HG02763 (cell line): ENCODE results near the gene FH.

ENCODE experiments used
- ATAC-seq: cut with Tn5 transposase; IDR thresholded peaks from one replicate; pipeline ENCODE4 v1.9.1; 2021; ENCODE audit warnings: mild to moderate bottlenecking, moderate library complexity; ENCODE audit not compliant: unreplicated experiment

The FH gene

DNA sequence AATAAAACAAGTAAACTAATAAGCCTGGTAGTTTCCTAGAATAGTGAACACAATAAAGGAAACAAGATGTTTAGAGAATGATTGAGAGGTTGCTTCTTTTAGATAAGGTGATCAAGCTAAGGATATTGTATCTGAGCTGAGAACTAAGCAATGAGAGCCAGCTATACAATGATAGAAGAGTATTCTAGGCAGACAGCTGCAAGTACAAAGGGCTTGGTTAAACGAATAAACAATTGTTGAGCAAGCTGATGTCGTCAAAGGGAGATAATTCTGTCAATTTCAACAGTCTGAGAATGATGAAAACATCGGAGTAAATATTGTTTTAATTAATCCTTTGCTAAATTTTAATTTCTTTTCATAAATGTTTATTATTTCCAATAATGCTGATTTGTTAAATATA is 5.5 kb upstream of the FH start:
- ATAC-seq = no peak

DNA sequence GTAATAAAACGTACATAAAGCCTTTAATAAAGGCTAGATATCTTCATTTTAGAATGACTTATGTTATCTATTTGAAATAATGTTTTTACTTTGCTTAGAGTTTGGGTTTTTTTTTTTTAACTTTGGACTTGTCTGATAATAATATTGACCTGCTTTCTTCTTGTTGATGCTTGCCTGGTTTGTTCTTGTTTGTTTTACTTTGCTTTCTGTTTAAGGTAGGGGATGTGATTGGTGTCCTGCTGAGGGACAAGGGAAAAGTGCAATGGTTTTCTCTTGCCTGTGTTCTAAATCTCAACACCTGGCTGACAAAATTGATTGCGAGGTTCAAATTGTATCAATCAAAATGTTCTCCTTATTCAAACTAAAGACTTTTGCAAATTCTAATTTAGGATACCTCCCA is 2.2 kb upstream of the FH start:
- ATAC-seq = no peak

GRCh38 chr1:241520080-241520465 is 518 bp upstream of the FH start:
- ATAC-seq = no peak

GRCh38 chr1:241518476-241519307 is 863 bp downstream of the FH start:
- peak; percentile 27 for ATAC-seq

DNA sequence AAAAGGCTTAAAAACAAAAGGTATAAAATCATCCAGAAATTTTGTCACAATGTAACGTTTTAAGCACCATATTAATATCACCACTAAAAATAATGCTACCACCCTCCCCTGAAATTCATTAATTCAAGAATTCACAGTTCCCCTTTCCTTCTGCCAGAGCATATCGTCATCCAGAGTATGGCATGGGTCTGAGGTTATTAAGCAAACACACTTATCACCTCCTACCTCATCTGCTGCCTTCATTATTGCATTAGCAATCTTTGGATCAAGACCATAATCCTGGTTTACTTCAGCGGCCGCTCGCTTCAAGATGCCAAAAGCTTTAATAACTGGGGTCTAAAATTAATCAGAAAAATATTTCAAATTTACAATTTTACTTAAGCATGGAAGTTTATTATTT is 6.2 kb downstream of the FH start:
- ATAC-seq = no peak

- ATAC-seq = no peak
These were observed 12.2 kb downstream of the FH start for GRCh38 chr1:241507189-241507863.

DNA sequence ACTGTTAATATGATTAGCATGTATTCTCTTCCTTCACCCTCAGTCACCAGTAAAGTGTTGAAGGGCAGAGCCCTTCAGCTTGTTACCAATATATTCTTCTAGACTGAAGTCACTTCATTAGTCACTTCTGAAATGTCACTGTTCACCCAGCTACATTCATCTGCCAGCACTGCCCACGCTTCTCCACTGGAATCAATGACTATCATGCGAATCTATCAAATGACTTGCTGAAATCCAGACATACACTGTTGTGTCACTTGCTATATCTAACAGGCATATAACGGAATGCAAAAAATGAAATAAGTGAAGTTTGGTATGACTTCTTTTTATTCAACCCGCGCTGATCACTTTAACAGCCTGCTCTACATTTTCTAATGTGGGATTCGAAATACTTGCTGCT is 16.1 kb downstream of the FH start:
- ATAC-seq = no peak

DNA sequence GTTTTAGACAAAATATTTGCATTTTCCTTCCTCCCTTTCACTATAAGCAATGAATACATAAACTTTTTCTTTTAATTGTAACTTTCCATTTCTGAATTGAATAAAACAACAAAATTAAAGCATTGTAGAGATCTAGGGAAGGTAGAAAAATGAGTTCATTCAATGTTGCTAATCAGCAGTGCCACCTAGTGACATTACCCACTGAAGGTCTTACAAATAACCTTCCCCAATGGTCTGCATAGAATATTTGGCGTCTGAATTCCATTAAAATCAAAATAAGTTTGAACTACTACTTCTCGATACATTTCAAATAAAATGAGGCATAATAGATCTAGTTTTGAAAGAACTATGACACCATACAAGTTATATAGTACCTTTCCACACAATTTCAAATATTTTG is 19.6 kb downstream of the FH start:
- ATAC-seq = no peak

DNA sequence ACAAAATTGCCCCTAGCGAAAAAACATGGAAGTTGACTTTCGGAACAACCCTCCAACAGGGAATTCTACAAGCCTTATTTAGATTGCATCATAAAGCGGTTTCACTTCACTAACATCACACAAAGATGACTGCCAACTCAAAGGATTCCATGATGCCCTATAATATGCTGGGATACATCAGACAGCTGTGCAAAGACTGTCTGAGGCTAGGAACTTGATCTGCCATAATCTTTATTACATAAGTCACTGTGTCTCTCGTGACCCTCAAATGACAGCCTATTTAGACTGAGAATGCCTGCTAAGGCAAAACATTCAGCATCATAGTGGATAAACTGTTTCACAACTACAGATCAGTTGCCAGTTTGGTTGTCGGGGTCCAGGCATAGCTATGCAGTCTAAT is 23.8 kb downstream of the FH start:
- no peak for ATAC-seq

GRCh38 chr1:241488739-241489138 is 30.8 kb downstream of the FH start:
- ATAC-seq = no peak

- peak; percentile 72 for ATAC-seq
These were observed 34.0 kb downstream of the FH start for GRCh38 chr1:241485554-241485992.

- ATAC-seq = peak; percentile 74
These were observed 34.4 kb downstream of the FH start for GRCh38 chr1:241485145-241485544.

- ATAC-seq = no peak
These were observed 36.7 kb downstream of the FH start for GRCh38 chr1:241482761-241483250.

DNA sequence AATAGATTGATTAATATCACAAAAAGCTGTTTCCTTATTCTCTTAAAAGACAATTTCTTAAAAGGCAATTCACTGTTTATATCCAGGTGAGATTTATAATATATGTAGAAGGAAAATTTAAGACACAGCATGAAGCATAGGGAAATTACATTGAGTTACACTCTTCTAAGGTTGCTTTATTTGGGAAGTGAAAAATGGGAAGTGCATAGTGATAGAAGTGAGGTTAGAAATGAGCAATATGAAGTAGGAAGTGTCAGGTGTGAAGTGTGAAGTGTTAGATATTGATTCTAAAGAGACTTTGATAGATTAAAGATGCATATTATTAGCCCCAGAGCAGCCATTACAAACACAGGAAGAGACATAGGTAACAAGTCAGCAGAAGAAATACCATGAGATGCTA is 40.3 kb downstream of the FH start:
- ATAC-seq = no peak

DNA sequence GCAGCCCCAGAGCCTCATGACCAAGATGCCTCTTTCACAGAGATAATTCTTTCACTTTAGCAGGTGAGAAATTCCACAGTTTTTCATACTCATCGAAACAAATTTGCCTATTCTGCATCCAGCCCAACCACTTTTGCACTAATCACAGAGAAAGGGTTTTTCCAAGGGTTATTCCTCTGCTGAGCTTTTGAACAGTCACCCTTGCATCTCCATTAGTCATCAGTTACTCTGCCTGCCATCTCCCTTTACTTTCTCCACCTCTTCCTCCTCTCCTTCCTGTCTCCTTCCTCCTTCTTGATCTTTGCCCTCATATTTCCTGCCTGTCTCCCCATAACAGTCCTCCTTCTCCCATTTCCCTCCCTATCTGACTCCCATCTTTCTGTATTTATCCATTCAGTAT is 43.9 kb downstream of the FH start:
- no peak for ATAC-seq

- ATAC-seq = no peak
These were observed 46.5 kb downstream of the FH start for GRCh38 chr1:241473026-241473425.

- no peak for ATAC-seq
These were observed 48.5 kb downstream of the FH start for GRCh38 chr1:241470908-241471590.

DNA sequence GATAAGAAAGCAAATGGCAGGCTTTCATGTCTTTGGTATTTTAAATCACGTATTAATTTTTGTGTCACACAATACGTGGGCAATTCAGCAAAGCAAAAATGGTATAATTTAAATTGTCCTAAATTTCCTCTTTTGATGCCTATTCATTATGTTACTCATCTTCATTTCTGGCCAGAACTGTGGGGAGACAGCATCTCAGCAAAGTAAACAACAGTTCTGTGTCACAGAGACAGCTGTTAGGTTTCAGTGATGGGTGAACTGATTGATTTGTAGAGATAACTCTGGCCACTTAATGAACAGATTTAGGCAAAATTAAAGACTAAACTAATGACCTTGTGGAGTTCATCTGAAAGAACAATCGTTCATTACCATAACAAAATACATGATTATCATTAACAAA is 49.2 kb downstream of the FH start:
- no peak for ATAC-seq

DNA sequence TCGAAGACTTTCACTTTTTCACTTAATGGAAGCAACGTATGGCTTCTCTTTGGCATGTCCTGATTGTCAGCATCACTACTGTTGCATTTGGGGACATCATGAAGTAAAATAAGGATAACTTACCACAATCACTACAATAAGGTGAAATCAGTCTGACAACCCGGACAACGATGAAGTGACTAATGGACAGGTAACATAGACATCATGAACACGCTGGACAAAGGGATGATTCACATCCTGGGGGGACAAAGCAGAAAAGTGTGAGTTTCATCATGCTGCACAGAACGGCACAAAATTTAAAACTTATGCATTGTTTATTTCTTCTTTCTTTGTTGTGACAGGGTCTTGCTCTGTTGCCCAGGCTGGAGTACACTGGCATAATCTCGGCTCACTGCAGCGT is 53.9 kb downstream of the FH start:
- ATAC-seq = no peak

GRCh38 chr1:241464985-241465384 is 54.6 kb downstream of the FH start:
- ATAC-seq = no peak

GRCh38 chr1:241462391-241462790 is 57.2 kb downstream of the FH start:
- ATAC-seq = no peak
